HEK293 (cell line): ENCODE measurements around the gene CCL27.
A peak's percentile ranks its signal among the peaks of the same experiment; 100 is the strongest.

Source experiments
- CTCF ChIA-PET: fragments of 350-600 bp; formaldehyde crosslinking; extraction: SDS; loops from one replicate; lab custom pipeline; 2021; ENCODE audit warnings: antibody characterized with exemption; lab: Yijun Ruan, JAX
- POLR2A ChIA-PET: fragments of 300-600 bp; formaldehyde crosslinking; extraction: SDS; loops from one replicate; lab custom pipeline; 2020; ENCODE audit warnings: antibody characterized with exemption, inconsistent platforms; lab: Yijun Ruan, JAX
- H3K27ac ChIP-seq: fragments of 200-500 bp; sonication (Bioruptor generic); 2 replicates; pipeline ENCODE4 v1.5.1; 2014; ENCODE audit warnings: low read depth, low read length, control low read depth, inconsistent platforms; ENCODE audit errors: extremely low read depth
- H3K36me3 ChIP-seq, 2 experiments: fragments of 200-500 bp in 1 of 2; sonication (Bioruptor generic) in 1 of 2; 1 replicate in 1 of 2; 2 replicates in 1 of 2; pipeline ENCODE4 v1.5.1; 2014 to 2017; ENCODE audit warnings: inconsistent platforms in 2 of 2, low read length in 2 of 2; ENCODE audit not compliant: control insufficient read depth in 2 of 2, insufficient read depth in 1 of 2
- H3K4me1 ChIP-seq: fragments of 200-500 bp; sonication (Bioruptor generic); 2 replicates; pipeline ENCODE4 v1.5.1; 2014; ENCODE audit warnings: mild to moderate bottlenecking, low read length, inconsistent platforms; ENCODE audit not compliant: control insufficient read depth, insufficient read depth
- H3K4me3 ChIP-seq: 2 replicates; pipeline ENCODE4 v1.5.1; 2011; ENCODE audit warnings: low read depth, mild to moderate bottlenecking, control low read depth, low read length, moderate library complexity
- H3K9me3 ChIP-seq: fragments of 200-500 bp; sonication (Bioruptor generic); 2 replicates; pipeline ENCODE4 v1.5.1; 2014; ENCODE audit warnings: low read depth, low read length, inconsistent platforms; ENCODE audit not compliant: control insufficient read depth, insufficient read depth
- BCL11B ChIP-seq: fragments of 450-650 bp; formaldehyde crosslinking; IDR thresholded peaks from 2 replicates; pipeline ENCODE4 v1.5.1; 2016; ENCODE audit warnings: low read depth, missing biosample characterization, missing genetic modification characterization
- FEZF1 ChIP-seq: fragments of 450-650 bp; formaldehyde crosslinking; IDR thresholded peaks from 2 replicates; pipeline ENCODE4 v1.5.1; 2016; ENCODE audit warnings: missing biosample characterization, missing genetic modification characterization
- GLIS1 ChIP-seq: fragments of 450-650 bp; formaldehyde crosslinking; IDR thresholded peaks from 2 replicates; pipeline ENCODE4 v1.5.1; 2016; ENCODE audit warnings: missing biosample characterization, missing genetic modification characterization
- GLIS2 ChIP-seq: fragments of 450-650 bp; formaldehyde crosslinking; IDR thresholded peaks from 2 replicates; pipeline ENCODE4 v1.5.1; 2016; ENCODE audit warnings: missing biosample characterization, missing genetic modification characterization
- HIC1 ChIP-seq: fragments of 450-650 bp; formaldehyde crosslinking; IDR thresholded peaks from 2 replicates; pipeline ENCODE4 v1.5.1; 2016; ENCODE audit warnings: missing biosample characterization, missing genetic modification characterization
- PATZ1 ChIP-seq: fragments of 450-650 bp; formaldehyde crosslinking; IDR thresholded peaks from 2 replicates; pipeline ENCODE4 v1.5.1; 2016; ENCODE audit warnings: missing biosample characterization, missing genetic modification characterization
- PRDM10 ChIP-seq: fragments of 450-650 bp; formaldehyde crosslinking; IDR thresholded peaks from 2 replicates; pipeline ENCODE4 v1.5.1; 2016; ENCODE audit warnings: missing biosample characterization, missing genetic modification characterization
- SCRT2 ChIP-seq: fragments of 450-650 bp; formaldehyde crosslinking; IDR thresholded peaks from 2 replicates; pipeline ENCODE4 v1.5.1; 2016; ENCODE audit warnings: missing biosample characterization, missing genetic modification characterization
- ZBTB6 ChIP-seq: fragments of 450-650 bp; formaldehyde crosslinking; IDR thresholded peaks from 2 replicates; pipeline ENCODE4 v1.5.1; 2017; ENCODE audit warnings: missing biosample characterization, missing genetic modification characterization
- ZFP37 ChIP-seq: fragments of 450-650 bp; formaldehyde crosslinking; IDR thresholded peaks from 2 replicates; pipeline ENCODE4 v1.5.1; 2016; ENCODE audit warnings: missing biosample characterization, missing genetic modification characterization
- ZNF473 ChIP-seq: fragments of 450-650 bp; formaldehyde crosslinking; IDR thresholded peaks from 2 replicates; pipeline ENCODE4 v1.5.1; 2017; ENCODE audit warnings: missing biosample characterization, missing genetic modification characterization
- ZNF518A ChIP-seq: fragments of 450-650 bp; formaldehyde crosslinking; conservative IDR thresholded peaks from 2 replicates; pipeline ENCODE4 v1.5.1; 2016; ENCODE audit warnings: low read depth, missing biosample characterization, missing genetic modification characterization
- ZNF623 ChIP-seq: fragments of 450-650 bp; formaldehyde crosslinking; IDR thresholded peaks from 2 replicates; pipeline ENCODE4 v1.5.1; 2016; ENCODE audit warnings: missing biosample characterization, missing genetic modification characterization
- ZNF664 ChIP-seq: fragments of 450-650 bp; formaldehyde crosslinking; IDR thresholded peaks from 2 replicates; pipeline ENCODE4 v1.5.1; 2016; ENCODE audit warnings: missing biosample characterization, missing genetic modification characterization
- ZNF76 ChIP-seq: fragments of 450-650 bp; formaldehyde crosslinking; IDR thresholded peaks from 2 replicates; pipeline ENCODE4; 2016; ENCODE audit warnings: low read depth, missing biosample characterization, missing genetic modification characterization, borderline replicate concordance
- ZNF776 ChIP-seq: fragments of 450-650 bp; formaldehyde crosslinking; IDR thresholded peaks from 2 replicates; pipeline ENCODE4 v1.5.0; 2017; ENCODE audit warnings: missing biosample characterization, missing genetic modification characterization, borderline replicate concordance
- ZNF792 ChIP-seq: fragments of 450-650 bp; formaldehyde crosslinking; IDR thresholded peaks from 2 replicates; pipeline ENCODE4 v1.5.1; 2016; ENCODE audit warnings: missing biosample characterization, missing genetic modification characterization
- TF ChIP-seq, protein P1 (sequence below): fragments of 450-650 bp; formaldehyde crosslinking; IDR thresholded peaks from 2 replicates; pipeline ENCODE4 v1.5.1; 2016; ENCODE audit warnings: missing biosample characterization, missing genetic modification characterization

Gene CCL27

DNA sequence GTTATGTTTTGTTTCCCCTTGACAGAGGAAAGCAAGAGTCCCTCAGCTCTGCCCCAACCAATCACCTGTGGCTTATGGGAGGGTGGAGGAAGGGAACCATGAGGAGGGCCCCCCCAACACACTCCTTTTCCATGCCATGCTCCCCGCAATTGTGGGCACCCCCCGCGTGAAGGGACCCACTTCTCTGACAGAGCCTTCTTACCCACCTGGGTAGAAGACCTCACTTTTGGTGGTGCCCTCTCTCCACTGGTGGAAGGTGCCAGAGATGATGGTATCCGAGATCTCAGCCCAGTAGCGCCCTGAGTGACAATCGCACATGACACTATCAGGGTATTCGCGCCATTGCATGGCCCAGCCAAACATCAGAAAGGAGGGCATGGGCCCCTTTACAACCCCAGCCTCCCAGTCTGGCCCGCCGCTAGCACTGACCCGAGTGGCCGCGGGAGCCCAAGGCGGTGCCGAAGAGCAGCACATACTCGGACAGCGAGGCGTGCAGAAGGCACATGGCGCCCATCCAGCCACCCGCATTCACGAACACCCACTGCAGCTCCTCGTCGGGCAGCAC is 25.6 kb downstream of the CCL27 start (continued):
- TF ChIP-seq ZFP37 (tag by site-specific recombination) (0 out of 2 replicates have a peak, but pooled peaks have one; percentile 48), ZNF792 (no peak), SCRT2 (tag by site-specific recombination) (peak; percentile 87), ZBTB6 (tag by site-specific recombination) (no peak), PRDM10 (tag by site-specific recombination) (no peak), GLIS2 (tag by site-specific recombination) (peak; percentile 70), ZNF76 (no peak), PATZ1 (tag by site-specific recombination) (peak; percentile 25; the same call in 1 of the 2 replicates), FEZF1 (tag by site-specific recombination) (no peak), HIC1 (tag by site-specific recombination) (0 out of 2 replicates have a peak, but pooled peaks have one; percentile 13)

DNA sequence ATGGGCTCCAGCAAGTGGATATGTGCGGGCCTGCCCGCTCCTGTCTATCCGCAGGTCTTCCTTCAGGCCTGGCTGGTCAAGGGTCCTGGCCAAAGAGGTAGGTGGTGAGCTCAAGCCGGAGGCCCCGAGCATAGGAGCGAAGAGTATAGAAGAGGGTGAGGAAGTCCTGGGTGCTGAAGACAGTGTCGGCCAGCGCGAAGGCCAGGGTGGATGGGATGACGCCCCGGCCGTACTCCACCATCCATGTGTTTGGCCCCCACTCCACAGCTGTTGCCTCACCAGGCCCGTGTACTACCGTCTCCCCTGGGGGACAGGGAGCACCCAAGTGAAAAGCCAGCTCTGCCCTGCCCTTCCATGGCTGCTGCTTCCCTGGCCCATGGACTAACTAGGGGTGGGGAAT is 26.9 kb downstream of the CCL27 start:
- no peak overlapping the region for H3K4me3 ChIP-seq
- H3K36me3 ChIP-seq, result peaks cover 0 to 15% of the 10 kb centered on the region in 2 experiments; a peak in 2 of 3 replicates
- CTCF ChIA-PET, result interaction anchor here (0.7 to 8.3 kb wide), 10 partner anchors 12 to 256 kb away, joined by 3 to 164 read pairs (median 8); partner anchors contain the start of genes DCTN3, GALT, IL11RA and RPP25L
- POLR2A ChIA-PET, result interaction anchor here (1.1 to 7.0 kb wide), 5 partner anchors 11 to 44 kb away, joined by 3 to 90 read pairs (median 10); partner anchors contain the start of genes DCTN3, GALT and RPP25L
- H3K4me1 ChIP-seq, result no peaks in the 10 kb centered on the region
- no peak overlapping the region for H3K27ac ChIP-seq
- no peaks in the 10 kb centered on the region for H3K9me3 ChIP-seq
- no peak for TF ChIP-seq ZNF776
- no peak for TF ChIP-seq ZNF473 (tag by site-specific recombination)
- TF ChIP-seq GLIS1 (tag by site-specific recombination), result no peak
- no peak for TF ChIP-seq ZNF518A (tag by site-specific recombination)
- TF ChIP-seq ZFP37 (tag by site-specific recombination), result no peak
- no peak for TF ChIP-seq ZNF664 (tag by site-specific recombination)
- TF ChIP-seq, protein P1, sequence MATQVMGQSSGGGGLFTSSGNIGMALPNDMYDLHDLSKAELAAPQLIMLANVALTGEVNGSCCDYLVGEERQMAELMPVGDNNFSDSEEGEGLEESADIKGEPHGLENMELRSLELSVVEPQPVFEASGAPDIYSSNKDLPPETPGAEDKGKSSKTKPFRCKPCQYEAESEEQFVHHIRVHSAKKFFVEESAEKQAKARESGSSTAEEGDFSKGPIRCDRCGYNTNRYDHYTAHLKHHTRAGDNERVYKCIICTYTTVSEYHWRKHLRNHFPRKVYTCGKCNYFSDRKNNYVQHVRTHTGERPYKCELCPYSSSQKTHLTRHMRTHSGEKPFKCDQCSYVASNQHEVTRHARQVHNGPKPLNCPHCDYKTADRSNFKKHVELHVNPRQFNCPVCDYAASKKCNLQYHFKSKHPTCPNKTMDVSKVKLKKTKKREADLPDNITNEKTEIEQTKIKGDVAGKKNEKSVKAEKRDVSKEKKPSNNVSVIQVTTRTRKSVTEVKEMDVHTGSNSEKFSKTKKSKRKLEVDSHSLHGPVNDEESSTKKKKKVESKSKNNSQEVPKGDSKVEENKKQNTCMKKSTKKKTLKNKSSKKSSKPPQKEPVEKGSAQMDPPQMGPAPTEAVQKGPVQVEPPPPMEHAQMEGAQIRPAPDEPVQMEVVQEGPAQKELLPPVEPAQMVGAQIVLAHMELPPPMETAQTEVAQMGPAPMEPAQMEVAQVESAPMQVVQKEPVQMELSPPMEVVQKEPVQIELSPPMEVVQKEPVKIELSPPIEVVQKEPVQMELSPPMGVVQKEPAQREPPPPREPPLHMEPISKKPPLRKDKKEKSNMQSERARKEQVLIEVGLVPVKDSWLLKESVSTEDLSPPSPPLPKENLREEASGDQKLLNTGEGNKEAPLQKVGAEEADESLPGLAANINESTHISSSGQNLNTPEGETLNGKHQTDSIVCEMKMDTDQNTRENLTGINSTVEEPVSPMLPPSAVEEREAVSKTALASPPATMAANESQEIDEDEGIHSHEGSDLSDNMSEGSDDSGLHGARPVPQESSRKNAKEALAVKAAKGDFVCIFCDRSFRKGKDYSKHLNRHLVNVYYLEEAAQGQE (tag by site-specific recombination), result no peak
- TF ChIP-seq ZNF623 (tag by site-specific recombination), result no peak
- no peak for TF ChIP-seq BCL11B (tag by site-specific recombination)
